HG02840 (cell line): ENCODE data around the gene SGK1.
"Not testable (repeated sequence)": the region's sequence is repeated elsewhere in the genome, so short reads cannot be mapped to it uniquely, and the experiment has no call there.

Source experiments
- ATAC-seq: cut with Tn5 transposase; IDR thresholded peaks from one replicate; pipeline ENCODE4 v1.9.1; 2021; ENCODE audit warnings: mild to moderate bottlenecking, moderate library complexity, moderate number of reproducible peaks; ENCODE audit not compliant: unreplicated experiment, low FRiP score

Gene SGK1

DNA sequence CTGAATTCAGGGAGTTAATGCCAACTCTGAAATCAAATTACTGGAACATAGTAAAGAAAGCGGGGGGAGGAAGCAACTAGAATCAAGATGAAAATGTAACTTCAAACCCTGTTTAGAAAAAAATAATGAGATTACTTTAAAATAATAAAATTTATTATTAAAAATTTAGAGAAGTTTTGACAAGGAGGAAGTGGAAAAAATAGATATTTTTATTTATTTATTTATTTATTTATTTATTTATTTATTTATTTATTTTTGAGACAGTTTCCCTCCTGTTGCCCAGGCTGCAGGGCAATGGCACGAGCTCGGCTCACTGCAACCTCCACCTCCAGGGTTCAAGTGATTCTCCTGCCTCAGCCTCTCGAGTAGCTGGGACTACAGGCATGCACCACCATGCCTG, 82.6 kb downstream of the SGK1 start:
- ATAC-seq: not testable (repeated sequence)

GRCh38 chr6:134233180-134233955, 84.5 kb downstream of the SGK1 start:
- no peak for ATAC-seq

GRCh38 chr6:134230940-134231339, 87.0 kb downstream of the SGK1 start:
- no peak for ATAC-seq

- no peak for ATAC-seq
Observed at GRCh38 chr6:134230087-134230700, 87.7 kb downstream of the SGK1 start.

DNA sequence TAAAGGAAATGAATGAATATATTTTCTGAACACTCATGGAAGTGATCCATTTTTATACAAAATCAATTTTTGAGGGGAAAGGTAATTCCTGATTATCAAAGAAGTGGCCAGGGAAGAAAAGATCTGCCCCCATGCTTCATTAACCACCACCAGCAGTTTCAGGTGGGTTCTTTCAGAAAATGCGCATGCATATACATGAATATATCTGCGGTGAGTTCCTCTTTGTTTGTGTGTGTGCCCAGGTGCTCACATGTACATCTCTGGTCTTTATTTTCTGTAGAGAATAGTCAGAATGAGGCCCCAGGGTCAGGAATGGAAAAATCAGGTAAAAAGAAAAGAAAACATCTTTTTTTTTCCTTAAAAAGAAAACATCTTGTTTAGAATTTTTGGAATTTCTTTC, 88.4 kb downstream of the SGK1 start:
- no peak for ATAC-seq

DNA sequence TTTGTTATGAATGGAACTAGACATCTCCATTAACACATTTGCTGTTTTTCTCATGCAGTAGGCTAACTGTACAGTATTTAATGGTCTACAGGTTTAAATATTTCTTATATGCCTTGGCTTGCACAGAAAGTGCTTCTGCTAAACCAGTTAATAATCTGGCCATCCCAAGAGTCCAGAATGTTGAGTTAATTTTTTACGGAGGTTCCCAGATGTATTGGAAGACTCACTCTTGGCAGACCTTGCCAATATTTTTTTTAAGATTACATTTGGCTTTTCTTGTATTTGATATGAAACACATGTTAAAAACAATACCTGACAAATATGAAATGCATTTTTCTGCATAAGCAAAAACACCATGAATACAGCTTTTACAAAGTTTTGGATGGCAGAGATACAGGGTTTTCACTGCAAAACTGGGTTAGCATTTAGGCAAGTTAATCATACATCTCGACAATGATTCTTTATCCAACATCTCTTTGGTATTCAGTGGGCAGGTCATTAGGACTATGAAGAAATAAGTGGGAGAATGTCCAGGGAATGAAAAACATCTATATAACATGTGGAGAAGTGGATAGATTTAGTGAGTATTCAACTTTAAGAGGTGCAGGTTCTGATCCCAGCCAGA, 94.0 kb downstream of the SGK1 start:
- ATAC-seq: no peak

- no peak for ATAC-seq
Observed at GRCh38 chr6:134221250-134221649, 96.7 kb downstream of the SGK1 start.

DNA sequence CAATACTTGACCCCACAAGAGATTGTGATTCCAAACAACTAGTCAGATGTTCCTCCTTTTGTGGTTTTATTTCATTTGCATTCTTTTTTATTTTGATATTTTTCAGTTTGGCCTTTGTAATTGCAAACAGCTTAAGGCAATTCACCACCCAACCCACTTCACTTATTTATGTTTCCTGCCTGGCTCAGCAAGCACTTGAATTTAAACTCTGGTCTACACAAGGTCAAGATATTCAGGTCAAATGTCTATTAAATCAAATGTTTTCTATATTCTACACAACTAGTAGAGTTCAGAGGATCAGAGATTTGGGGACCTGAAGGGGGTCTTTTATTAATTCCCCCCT, 100.1 kb downstream of the SGK1 start:
- no peak for ATAC-seq

DNA sequence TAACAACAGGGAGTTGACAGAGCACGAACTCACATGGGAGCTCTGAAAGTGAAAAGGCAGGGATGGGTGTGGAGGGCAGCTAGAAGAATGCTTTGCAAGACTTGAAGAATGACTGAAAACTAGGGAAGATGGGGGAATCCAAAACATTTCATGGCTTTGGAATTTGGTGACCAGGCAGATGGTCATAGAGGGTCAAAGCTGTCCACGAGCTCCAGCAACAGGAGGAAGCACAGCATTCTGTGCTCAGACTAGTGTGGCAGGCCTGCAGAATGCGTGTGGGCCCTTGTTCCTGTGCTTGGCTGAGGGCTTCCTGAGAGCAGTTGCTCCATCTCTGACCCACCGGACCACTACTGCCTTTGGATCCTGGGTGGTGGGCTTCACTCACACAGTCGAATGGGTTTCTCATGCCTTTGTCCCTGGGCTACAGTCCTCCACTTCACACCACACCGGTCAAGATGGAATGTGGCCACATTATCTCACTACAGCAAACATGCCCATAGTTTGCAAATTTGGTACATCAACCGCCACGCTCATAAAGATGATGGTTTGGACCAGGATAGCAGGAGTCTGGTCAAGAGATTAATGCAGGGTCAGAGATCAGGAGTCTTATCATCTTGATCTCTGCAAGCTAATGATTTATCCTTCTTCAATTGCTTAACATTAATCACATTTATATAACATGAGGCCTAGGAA, 100.7 kb downstream of the SGK1 start:
- no peak for ATAC-seq

DNA sequence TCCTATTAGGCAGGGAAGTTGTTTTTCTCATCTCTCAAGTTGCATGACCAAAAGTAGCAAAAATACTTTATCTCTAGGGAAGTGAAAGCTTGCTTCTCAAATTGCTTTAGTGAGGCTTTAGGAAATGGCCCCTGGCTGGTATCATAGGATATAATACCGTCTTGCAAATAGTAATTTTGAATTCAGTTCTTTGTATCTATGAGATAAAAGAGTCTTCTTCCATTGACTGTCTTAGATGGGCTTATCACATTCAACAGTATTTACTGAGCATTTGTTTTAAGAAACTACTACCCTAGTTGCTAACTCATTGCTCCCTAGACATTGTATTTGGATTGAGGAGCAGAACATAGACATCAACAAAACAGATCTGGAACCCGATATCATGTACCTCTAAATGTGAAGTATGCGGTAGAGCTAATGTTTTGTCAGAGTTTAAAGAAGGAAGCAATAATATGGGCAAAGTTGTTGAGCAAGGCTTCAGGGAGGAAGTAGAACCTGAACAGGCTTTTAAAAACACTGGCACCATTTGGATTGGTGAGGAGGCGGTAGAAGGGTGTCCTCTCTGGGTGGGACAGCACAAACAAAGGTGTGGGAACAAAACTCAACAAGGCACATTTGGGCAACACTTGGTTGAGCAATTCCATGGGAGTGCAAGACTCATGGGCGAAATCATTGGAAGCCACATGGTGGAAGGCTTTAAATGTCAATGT, 101.5 kb downstream of the SGK1 start:
- no peak for ATAC-seq

- ATAC-seq: not testable (repeated sequence)
Observed at GRCh38 chr6:134213410-134213809, 104.5 kb downstream of the SGK1 start.

DNA sequence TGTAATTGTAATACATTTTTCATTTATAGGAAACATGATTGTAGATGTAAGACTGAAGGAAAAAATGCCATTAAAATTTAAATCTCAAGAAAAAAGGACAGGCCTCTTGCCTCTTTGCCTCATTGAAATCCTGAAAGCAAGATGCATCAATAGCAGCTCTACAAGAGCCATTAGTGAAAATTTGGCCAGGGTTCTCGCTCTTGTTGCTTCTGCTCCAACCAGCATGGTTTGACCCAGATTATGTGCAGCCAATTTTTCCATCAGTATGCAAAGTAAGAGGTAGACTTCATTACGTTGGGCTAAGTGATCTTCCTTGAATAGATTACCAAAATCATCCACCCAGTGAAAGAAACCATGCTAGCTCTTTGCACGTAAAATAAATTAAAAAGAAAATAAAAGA, 106.6 kb downstream of the SGK1 start:
- ATAC-seq: no peak

- ATAC-seq: no peak
Observed at GRCh38 chr6:134207421-134207820, 110.5 kb downstream of the SGK1 start.

GRCh38 chr6:134205366-134205765, 112.5 kb downstream of the SGK1 start:
- no peak for ATAC-seq

GRCh38 chr6:134204759-134205158, 113.2 kb downstream of the SGK1 start:
- ATAC-seq: not testable (repeated sequence)

- ATAC-seq: no peak
Observed at GRCh38 chr6:134204031-134204430, 113.9 kb downstream of the SGK1 start.

- no peak for ATAC-seq
Observed at GRCh38 chr6:134201716-134202115, 116.2 kb downstream of the SGK1 start.

GRCh38 chr6:134199848-134200606, 117.9 kb downstream of the SGK1 start:
- peak; percentile 64 for ATAC-seq

DNA sequence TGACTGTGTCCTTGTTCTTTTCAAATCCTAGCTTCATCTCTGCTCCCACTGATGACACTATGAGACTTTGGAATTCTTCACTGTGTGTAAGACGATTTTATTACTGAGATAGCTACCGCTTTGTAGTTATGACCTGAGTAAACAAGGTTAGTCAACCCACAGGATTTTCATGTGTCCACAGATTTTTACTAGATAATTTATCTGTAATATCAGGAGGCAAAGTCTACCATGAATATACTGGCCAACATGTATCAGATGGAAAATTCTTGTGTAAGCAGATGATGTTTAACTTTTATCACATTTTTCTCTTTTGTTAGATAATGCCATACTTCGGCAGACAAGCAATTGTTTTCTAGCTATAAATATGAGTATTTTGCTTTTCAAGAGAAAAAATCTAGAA, 119.8 kb downstream of the SGK1 start:
- no peak for ATAC-seq

DNA sequence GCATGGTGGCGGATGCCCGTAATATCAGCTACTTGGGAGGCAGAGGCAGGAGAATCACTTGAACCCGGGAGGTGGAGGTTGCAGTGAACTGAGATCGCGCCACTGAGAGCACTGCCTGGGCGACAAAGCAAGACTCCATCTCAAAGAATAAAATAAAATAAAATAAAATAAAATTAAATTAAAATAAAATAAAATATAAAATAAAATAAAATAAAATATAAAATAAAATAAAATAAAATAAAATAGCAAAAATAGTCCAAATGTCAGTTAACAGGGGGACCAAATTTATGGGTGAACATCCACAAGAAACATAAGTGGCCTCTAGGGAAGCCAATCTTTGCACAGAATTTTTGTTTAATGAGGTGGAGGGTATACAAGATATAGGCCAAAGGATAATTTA, 120.2 kb downstream of the SGK1 start:
- ATAC-seq: not testable (repeated sequence)
